HG03108 (cell line): ENCODE measurements around the gene PASD1.
"Not testable (repeated sequence)": the region's sequence is repeated elsewhere in the genome, so short reads cannot be mapped to it uniquely, and the experiment has no call there.

Experiments
- ATAC-seq: cut with Tn5 transposase; IDR thresholded peaks from one replicate; pipeline ENCODE4 v1.9.1; 2021; ENCODE audit warnings: moderate library complexity; ENCODE audit not compliant: unreplicated experiment

PASD1 gene, protein sequence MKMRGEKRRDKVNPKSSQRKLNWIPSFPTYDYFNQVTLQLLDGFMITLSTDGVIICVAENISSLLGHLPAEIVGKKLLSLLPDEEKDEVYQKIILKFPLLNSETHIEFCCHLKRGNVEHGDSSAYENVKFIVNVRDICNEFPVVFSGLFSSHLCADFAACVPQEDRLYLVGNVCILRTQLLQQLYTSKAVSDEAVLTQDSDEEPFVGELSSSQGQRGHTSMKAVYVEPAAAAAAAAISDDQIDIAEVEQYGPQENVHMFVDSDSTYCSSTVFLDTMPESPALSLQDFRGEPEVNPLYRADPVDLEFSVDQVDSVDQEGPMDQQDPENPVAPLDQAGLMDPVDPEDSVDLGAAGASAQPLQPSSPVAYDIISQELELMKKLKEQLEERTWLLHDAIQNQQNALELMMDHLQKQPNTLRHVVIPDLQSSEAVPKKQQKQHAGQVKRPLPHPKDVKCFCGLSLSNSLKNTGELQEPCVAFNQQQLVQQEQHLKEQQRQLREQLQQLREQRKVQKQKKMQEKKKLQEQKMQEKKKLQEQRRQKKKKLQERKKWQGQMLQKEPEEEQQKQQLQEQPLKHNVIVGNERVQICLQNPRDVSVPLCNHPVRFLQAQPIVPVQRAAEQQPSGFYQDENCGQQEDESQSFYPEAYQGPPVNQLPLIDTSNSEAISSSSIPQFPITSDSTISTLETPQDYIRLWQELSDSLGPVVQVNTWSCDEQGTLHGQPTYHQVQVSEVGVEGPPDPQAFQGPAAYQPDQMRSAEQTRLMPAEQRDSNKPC

DNA sequence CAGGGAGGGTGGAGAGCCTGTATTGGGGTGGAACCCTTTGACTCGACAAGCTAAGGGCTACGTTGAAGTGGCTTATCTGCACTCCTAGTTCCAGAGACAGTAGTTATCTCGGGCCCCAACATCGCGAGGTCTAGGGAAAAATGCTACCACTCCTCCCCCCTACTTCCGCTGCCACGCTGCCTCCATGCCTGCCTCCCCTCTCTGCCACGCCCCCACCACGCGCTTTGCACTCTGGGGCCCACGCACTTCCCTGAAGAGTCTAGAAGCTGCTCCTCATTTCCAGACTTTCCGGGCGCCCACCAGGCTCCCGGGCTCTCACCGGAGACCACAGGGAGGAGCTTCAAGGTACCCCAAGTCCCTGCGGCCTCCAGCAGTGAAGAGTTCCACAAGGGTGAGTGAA, at the start of gene PASD1:
Gene PASD1, plus strand, starts transcription at position 227 of the 400 bp plus-strand sequence. CDS start 37,879 bp downstream, outside the sequence.
- no peak for ATAC-seq

GRCh38 chrX:151515237-151515636, 48.2 kb upstream of the PASD1 start:
- ATAC-seq: no peak

GRCh38 chrX:151516538-151517187, 46.8 kb upstream of the PASD1 start:
- ATAC-seq: no peak

GRCh38 chrX:151517421-151517820, 46.1 kb upstream of the PASD1 start:
- no peak for ATAC-seq

GRCh38 chrX:151523351-151523750, 40.1 kb upstream of the PASD1 start:
- ATAC-seq: no peak

GRCh38 chrX:151536571-151536970, 26.9 kb upstream of the PASD1 start:
- no peak for ATAC-seq

DNA sequence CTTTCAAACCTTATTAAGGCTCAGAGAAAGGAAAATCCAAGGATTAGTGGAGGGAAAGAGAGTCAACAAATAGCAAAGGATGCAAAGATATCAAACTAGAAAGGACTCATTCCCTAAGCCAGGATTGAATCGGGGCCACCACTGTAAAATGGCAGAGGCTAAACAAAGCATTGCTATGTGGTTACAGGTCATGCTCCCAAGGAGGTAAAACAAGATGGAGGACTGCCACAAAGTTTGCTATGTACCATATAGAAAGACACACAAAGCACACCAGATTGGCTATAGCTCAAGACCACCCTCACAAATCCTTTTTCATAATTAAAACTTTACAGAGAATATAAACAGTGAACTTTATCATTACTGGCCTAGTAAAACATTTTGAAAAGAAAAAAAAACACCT, 25.9 kb upstream of the PASD1 start:
- no peak for ATAC-seq

DNA sequence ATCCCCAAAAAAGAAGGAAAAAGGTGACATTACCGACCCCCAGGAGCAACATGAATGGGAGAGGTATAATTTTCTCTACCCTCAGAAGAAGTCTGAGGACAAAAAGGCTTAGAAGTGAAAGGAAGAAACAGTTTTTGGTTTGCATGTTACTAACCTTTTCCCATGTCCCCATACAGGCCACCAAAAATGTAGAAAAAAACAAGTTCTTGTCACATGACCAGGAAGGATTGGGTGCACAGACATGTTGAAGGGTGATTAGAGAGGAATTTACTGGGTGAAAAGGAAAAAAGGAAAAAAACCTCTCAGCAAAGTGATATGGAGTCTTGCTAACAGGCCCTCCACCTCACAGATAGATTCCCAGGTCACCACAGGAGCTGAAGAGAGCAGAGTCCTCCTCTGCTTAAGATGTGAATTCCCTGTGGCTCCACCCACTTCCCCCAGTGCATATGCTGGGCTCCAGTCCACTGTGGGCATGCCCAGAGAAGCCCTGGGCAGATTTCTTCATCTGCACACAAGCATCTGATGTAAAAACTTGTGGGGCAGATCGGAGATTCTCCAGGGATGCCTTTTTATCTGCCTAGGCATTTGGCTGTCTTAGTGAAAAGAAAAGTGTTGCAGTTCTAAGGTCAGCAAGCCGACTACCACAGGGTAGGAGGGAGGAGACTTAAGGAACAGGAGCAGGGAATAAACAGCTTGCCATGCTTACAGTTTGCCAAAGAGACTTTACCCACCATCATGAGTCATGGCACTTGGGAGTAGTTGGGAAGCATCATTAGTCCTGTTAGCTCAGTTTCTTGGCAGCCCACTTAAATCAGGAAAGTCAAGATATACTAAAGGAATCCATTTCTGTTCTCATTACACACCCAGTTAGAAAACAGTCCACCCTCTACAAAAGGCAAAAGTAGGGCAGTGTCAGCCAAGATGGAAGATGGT, 25.0 kb upstream of the PASD1 start:
- ATAC-seq: no peak

DNA sequence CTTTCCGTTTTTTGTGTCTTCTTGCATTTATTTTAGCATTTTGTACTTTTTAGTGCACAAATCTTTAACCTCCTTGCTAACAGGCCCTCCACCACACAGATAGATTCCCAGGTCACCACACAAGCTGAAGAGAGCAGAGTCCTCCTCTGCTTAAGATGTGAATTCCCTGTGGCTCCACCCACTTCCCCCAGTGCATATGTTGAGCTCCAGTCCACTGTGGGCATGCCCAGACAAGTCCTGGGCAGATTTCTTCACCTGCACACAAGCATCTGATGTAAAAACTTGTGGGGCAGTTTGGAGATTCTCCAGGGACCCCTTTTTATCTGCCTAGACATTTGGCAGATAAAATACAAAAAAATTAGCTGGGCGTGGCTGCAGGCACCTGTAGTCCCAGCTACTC, 19.8 kb upstream of the PASD1 start:
- no peak for ATAC-seq

DNA sequence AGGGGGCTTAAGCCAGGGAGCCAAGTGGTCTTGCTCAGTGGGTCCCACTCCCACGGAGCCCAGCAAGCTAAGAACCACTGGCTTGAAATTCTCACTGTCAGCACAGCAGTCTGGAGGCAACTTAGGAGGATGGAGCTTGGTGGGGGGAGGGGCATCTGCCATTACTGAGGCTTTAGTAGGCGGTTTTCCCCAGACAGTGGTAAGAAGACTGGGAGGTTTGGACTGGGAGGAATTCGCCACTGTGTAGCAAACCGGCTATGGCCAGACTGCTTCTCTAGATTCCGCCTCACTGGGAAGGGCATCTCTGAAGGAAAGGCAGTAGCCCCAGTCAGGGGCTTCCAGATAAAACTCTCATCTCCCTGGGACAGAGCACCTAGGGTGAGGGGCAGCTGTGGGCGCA, 17.2 kb upstream of the PASD1 start:
- not testable (repeated sequence) for ATAC-seq

DNA sequence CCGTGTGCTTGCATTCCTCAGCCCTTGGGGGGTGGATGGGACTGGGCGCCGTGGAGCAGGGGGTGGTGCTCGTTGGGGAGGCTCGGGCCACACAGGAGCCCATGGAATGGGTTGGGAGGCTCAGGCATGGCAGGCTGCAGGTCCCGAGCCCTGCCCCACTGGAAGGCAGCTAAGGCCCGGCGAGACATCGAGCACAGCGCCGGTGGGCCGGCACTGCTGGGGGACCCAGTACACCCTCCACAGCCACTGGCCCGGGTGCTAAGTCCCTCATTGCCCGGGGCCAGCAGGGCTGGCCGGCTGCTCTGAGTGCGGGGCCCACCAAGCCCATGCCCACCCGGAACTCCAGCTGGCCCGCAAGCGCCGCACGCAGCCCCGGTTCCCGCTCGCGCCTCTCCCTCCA, 12.3 kb upstream of the PASD1 start:
- not testable (repeated sequence) for ATAC-seq

DNA sequence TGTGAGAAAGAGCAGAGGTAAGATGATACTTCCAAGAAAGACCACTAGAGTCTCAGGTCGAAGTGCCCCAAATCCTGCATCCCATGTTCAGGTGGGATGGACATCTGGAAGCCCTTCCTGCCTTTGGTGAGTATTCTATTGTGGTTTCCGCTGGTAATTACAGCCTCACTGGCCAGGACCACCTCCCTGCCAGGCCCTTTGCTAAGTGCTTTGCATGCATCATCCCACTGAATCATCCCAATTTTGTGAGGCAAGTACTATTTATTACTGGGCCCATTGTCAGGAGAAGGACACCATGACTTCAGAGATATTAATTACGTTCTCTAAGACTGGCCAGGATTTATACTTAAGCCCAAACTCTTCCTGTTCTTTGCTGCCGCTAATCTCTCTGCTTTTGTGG, 10.7 kb upstream of the PASD1 start:
- no peak for ATAC-seq

DNA sequence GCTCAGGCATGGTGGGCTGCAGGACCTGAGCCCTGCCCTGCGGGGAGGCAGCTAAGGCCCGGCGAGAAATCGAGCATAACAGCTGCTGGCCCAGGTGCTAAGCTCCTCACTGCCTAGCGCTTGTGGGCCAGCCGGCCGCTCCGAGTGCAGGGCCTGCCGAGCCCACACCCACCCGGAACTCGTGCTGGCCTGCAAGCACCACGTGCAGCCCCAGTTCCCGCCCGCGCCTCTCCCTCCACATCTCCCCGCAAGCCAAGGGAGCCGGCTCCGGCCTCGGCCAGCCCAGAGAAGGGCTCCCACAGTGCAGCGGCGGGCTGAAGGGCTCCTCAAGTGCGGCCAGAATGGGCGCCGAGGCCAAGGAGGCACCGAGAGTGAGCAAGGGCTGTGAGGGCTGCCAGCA, 8.2 kb upstream of the PASD1 start:
- ATAC-seq: not testable (repeated sequence)

DNA sequence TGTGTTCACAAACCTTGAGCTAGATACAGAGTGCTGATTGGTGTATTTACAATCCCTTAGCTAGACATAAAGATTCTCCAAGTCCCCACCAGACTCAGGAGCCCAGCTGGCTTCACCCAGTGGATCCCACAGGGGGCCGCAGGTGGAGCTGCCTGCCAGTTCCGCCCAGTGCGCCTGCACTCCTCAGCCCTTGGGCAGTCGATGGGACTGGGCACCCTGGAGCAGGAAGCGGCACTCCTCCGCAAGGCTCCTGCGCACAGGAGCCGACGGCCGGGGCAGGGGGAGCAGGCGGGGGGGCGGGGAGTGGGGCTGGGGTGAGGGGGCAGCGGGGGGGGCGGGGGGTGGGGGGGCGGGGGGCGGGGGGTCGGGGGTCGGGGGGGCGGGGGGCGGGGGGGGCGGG, 990 bp upstream of the PASD1 start:
- not testable (repeated sequence) for ATAC-seq

GRCh38 chrX:151563003-151563402, 472 bp upstream of the PASD1 start:
- ATAC-seq: not testable (repeated sequence)

DNA sequence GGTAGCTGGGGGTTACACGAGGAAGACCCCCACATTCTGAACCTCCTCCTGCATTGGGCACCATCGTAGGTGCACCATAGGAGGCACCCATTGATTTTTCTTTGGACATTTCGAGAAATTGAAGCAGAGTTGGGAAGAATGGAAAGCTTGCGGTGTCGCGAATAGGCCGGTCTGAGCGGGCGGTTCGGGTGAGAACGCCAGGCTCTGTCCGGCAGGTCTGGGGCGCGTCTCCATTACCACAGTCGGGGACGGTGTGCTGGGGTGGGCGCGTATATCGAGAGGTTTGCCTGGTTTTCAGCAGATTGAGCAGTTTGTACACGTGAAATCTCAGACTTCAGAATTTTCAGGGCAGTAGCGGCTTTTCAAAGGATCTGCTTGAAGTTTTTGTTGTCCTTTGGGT, 560 bp downstream of the PASD1 start:
- ATAC-seq: no peak

DNA sequence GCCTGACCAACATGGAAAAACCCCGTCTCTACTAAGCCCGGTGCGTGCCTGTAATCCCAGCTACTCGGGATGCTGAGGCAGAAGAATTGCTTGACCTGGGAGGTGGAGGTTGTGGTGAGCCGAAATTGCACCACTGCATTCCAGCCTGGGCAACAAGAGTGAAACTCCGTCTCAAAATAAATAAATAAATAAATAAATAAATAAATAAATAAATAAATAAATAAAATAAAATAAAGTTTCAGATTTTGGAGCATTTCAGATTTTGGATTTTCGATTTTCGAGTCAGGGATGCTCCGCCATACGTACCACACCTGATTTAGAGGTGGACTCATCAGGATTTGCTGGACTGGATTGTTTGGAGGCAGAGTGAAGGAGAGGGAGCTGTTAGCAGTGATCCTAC, 3.4 kb downstream of the PASD1 start:
- not testable (repeated sequence) for ATAC-seq

GRCh38 chrX:151570561-151570960, 7.1 kb downstream of the PASD1 start:
- no peak for ATAC-seq

DNA sequence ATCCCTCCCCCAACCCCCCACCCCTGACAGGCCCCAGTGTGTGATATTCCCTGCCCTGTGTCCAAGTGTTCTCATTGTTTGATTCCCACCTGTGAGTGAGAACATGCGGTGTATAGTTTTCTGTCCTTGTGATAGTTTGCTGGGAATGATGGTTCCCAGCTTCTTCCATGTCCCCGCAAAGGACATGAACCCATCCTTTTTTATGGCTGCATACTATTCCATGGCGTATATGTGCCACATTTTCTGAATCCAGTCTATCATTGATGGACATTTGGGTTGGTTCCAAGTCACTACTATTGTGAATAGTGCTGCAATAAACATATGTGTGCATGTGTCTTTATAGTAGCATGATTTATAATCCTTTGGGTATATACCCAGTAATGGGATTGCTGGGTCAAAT, 29.9 kb downstream of the PASD1 start:
- not testable (repeated sequence) for ATAC-seq

DNA sequence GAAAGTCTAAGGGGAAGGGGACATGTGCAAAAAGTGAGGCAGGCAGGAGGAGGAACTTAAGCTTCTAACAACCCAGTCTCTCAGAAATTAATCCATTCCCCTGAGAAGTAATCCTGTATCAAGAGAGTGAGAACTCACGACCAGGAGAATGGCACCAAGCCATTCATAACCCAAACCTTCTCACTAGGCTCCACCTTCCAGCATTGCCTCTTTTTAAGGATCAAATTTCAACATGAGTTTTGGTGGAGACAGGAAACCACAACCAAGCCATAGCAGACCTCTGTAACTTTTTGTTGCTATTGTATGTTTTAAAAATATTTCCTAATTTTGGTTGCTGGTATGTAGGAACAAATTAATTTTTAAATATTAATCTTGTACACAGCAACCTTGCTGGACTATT, 32.8 kb downstream of the PASD1 start:
- ATAC-seq: no peak

GRCh38 chrX:151604931-151605330, 41.5 kb downstream of the PASD1 start:
- ATAC-seq: no peak
